GM19395 (cell line): Measurements from ENCODE around the gene CATSPERZ.
"Not testable (repeated sequence)": the region's sequence is repeated elsewhere in the genome, so short reads cannot be mapped to it uniquely, and the experiment has no call there.

Source experiments
- ATAC-seq: cut with Tn5 transposase; IDR thresholded peaks from one replicate; pipeline ENCODE4 v1.9.1; 2021; ENCODE audit warnings: mild to moderate bottlenecking, moderate library complexity; ENCODE audit not compliant: unreplicated experiment

Gene CATSPERZ

DNA sequence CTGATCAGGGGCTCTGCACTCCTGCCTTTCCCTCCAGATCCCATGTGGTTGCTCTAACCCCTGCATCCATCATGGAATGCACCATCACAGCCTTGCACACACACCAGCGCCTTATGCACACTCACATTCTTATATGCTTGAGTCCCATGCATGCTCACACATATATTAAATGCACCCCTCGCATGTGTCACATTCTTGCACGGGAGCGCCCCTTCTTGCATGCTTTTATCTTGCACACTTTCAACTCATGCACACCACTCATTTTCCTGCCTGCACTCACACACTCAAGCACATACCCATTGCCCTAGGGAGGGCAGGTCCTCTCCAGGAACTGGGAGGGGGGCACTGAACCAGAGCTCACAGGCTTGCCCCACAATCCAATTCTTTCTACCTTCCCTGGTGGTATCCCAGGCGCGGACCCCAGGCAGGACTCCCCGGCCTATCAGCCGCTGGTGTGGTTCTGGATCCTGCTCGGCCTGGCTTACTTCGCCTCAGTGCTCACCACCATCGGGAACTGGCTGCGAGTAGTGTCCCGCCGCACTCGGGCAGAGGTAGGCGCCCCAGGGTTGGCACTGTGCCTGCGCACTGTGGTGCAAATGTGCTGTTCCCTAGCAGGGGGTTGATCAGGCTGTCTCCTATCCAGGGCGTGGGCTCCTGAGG, 2.3 kb upstream of the CATSPERZ start:
- ATAC-seq = no peak

DNA sequence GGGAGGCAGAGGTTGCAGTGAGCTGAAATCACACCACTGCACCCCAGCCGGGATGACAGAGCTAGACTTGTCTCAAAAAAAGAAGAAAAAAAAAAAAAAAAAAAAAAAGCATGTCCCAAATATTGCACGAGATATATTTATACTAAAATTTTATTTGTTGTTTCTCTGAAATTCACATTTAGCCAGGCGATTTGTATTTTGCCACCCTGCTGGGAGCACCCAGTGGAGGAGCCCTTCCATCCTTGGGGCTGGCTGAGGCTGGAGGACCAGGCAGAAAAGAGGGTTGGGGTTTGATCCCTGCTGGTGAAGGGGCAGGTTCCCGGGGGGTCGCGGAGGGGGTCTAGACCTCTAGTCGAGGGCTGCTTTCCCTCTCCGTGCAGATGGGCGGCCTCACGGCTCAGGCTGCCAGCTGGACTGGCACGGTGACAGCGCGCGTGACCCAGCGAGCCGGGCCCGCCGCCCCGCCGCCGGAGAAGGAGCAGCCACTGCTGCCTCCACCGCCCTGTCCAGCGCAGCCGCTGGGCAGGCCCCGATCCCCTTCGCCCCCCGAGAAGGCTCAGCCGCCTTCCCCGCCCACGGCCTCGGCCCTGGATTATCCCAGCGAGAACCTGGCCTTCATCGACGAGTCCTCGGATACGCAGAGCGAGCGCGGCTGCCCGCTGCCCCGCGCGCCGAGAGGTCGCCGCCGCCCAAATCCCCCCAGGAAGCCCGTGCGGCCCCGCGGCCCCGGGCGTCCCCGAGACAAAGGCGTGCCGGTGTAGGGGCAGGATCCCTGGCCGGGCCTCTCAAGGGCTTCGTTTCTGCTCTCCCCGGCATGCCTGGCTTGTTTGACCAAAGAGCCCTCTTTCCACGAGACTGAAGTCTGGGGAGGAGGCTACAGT, 952 bp upstream of the CATSPERZ start:
- ATAC-seq = no peak

DNA sequence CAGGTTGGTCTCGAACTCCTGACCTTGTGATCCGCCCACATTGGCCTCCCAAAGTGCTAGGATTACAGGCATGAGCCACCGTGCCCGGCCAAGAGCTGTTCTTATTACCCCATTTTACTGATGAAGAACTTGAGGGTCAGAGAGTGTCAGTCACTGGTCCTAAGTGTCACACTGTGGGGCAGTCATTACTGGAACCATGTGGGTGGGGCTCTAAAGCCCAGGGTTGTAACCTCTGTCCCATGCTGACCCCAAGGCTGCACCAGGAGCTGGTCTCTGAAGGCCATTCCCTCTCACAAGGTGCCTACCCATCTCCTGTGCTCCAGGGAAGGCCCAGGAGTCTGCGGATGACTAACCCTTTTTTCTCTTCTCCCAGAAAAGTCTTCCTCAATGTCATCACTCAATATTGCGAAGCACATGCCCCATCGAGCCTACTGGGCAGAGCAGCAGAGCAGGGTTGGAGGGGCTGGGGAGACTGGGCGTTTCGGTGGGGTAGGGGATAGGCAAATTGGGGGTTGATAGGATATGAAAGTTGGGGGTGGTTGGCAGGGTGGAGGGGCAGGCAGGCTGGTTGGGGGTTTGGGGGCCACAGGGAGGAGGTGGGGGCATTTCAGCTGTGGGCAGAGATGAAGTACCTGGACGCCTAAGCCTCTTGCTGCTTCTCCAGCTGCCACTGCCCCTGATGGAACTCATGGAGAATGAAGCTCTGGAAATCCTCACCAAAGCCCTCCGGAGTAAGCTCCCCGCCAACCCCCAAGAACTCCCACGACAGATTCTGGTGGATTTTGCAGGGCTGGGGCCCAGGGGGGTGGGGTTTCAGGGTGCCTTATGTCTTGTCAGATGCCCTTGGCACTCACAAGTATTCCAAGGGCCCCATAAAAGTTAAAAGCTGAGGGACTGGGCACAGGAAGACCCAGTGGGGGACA, 3.2 kb downstream of the CATSPERZ start:
- ATAC-seq = no peak

DNA sequence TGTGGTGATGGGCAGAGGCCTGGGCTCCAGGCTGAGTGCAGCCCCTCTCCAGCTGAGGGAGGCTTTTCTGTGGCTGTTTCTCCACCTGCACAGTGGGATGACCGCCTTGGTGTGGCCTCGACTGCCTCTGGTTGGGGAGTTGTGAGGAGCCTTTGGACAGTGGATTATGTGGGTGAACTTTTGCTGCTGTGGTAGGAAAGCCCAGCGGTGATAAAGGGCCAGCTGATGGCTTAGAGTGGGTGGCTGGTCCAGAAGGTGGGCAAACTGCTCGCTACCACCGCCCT, 3.8 kb downstream of the CATSPERZ start:
- ATAC-seq = no peak

DNA sequence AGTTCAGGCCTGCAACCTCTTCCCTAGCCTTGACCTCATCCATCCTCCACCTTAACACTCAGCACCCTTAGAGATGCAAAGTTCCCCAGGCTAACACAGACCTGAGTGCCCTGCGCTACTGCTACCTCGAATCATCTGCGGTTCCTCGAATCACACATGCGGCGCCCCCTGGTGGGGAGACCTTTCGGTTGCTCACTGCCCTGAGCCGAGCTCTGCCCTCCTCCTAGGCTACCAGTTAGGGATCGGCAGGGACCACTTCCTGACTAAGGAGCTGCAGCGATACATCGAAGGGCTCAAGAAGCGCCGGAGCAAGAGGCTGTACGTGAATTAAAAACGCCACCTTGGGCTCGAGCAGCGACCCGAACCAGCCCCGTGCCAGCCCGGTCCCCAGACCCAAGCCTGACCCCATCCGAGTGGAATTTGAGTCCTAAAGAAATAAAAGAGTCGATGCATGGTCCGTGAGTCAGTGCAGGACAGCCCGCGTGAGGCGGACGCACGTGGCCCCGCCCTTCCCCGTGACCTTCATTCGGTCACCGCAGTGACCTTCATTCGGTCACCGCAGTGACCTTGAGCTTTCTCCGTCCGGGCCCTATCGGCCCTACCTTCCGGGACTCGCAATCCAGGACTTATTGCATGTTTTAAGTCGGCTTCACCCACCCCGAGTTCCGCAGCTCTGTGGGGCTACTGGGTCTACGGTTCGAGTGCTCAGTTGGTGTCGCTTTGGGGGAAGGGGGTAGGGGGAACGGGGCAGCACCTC, 4.3 kb downstream of the CATSPERZ start:
- peak; percentile 43 for ATAC-seq

DNA sequence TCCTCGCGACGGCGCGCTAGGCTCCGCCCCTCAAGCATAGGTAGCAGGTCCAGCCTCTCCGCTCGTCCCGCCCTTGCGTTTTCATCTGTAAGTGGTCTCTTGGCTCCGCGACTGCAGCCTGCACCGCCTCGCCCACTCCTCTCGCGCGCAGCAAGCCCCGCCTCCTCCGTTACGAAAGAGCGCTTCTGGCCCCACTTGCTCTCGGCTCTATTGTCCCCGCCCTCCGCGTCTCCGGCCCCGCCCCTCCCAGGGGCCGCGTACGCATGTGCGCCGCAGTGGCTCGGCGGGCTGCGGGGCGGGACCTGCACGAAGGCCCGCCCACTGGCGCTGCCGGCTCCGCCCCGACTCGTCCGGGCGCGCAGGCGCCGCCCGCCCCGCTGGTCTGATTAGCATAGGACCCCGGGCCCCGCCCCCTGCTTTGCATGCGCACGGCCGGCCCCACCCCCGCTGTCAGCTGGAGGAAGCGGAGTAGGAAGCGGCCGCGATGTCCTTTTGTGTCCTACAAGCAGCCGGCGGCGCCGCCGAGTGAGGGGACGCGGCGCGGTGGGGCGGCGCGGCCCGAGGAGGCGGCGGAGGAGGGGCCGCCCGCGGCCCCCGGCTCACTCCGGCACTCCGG, 5.0 kb downstream of the CATSPERZ start, which contains the start of gene ESRRA:
TSS of gene ESRRA (plus strand) at position 450 of the 616 bp plus-strand sequence. CDS start 1,656 bp downstream, outside the sequence.
- ATAC-seq = peak; percentile 65

DNA sequence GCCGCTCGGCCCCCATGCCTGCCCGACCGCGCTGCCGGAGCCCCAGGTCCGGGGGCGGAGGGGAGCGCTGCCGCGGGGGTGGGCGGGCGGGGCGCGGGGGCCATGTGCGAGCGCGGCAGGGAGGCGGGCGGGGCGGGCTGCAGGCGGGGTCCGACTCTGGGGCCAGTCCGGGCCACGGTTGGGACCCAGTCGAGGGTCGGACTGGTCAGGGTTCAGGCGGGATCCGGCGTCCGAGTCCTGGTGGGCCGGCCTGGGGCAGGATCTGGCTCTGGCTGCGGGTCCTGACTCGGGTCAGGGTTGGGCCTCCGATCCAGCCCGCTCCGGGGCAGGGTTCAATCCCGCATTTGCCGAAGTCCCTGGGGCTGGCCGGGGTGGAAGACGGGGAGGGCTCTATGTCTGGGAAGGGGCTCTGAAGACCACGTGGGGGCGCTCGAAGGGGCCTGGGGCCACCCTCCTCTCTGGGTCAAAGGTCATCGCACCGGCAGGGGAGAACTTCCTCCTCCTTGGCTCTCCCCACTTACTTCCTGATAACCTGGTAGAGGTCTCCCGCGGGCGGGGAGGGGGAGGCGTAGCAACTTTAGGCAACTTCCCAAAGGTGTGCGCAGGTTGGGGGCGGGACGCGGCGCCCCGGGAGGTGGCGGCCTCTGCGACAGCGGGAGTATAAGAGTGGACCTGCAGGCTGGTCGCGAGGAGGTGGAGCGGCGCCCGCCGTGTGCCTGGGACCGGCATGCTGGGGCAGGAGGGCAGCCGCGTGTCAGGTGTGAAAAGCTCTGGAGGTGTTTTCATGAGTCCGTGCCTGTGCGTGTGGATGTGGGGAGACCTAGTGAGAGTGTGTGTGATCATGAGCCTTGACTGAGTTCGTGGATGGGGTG, 5.8 kb downstream of the CATSPERZ start:
- peak; percentile 29 for ATAC-seq

DNA sequence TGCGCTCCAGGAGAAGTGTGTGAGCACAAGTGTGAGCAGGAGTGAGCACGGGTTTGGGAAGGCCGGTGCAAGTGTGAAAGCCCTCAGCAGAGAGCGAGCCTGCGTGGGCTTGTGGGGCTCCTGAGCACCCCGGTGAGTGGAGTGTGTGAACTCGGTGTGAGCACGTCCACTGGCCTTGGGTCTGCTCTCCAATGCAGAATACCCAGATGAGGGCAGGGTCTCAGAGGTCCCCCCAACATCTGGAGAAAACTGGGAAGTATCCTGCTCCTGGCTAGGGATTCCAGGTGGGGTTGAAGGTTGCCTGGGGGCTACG, 6.4 kb downstream of the CATSPERZ start:
- no peak for ATAC-seq

DNA sequence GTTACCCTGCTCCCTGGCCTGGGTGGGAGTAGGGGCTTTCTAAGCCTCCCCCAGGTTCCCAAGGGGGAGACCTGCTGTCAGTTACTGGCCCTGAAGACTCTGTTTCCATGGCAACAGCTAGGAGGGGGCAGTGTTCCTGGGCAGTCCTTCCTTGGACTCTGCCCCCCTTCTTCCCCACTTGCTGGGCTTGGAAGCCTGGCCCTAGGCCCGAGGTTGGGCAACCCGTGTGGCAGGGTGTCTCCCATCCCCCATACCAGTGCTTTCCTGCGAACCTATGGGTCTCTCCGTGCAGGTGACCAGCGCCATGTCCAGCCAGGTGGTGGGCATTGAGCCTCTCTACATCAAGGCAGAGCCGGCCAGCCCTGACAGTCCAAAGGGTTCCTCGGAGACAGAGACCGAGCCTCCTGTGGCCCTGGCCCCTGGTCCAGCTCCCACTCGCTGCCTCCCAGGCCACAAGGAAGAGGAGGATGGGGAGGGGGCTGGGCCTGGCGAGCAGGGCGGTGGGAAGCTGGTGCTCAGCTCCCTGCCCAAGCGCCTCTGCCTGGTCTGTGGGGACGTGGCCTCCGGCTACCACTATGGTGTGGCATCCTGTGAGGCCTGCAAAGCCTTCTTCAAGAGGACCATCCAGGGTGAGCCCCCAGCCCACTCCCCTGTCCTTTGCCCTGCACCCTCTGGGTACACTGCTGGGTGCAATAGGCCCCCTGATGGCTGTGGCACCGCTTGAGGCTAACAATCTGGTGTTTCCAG, 6.9 kb downstream of the CATSPERZ start:
- no peak for ATAC-seq

DNA sequence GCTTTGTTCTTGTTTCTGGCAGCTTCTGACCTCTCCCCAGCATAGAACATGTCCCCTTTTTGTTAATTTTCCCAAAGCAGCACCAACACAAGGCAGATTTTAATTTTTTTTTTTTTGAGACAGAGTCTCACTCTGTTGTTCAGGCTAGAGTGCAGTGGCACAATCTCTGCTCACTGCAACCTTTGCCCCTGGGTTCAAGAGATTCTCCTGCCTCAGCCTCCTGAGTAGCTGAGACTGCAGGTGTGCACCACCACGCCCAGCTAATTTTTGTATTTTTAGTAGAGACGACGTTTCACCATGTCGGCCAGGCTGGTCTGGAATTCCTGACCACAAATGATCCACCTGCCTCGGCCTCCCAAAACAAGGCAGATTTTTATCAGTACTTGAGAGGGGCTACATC, 7.6 kb downstream of the CATSPERZ start:
- ATAC-seq = not testable (repeated sequence)

DNA sequence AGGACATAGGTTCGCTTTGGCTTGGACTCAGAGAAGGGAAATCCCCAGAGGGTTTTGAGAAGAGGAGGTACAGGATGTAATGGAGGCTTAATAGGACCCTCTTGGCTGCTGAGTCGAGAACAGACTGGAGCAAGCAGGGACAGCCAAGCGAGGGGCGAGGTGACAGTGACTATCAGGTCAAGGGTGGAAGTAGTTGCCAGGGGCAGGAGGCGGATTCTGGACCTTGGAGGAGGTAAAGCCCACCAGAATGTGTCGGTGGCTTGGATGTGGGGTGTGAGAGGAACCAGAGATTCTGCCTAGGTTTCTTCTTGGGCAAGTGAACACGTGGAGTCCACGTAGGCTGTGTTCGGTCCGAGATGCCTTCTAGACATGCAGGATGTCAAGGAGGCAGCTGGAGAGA, 12.8 kb downstream of the CATSPERZ start:
- ATAC-seq = no peak

DNA sequence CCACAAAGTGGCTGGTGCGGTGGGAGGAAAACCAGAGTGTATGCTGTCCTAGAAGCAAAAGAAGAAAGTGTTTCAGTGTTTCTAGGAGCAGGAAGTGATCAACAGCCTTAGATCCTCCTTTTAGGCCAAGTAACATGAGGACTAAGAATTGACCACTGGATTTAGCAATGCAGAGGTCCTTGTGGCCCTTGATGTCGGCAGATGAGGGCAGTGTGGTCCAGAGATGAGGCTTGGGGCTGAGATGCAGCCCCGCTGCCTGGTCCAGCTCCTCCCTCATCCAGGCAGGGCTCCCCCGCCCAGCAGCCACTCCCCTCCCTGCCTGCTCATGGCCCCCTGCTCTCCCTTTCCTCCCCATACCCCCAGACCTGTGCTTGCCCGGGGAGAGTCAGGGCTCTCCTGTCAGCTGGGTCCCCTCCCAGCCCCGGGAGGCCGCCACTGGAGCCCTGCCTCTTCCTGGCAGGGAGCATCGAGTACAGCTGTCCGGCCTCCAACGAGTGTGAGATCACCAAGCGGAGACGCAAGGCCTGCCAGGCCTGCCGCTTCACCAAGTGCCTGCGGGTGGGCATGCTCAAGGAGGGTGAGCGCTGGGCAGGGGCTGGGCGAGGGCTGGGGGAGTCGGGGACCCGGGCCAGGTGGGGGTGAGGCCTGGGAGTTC, 13.5 kb downstream of the CATSPERZ start:
- no peak for ATAC-seq

DNA sequence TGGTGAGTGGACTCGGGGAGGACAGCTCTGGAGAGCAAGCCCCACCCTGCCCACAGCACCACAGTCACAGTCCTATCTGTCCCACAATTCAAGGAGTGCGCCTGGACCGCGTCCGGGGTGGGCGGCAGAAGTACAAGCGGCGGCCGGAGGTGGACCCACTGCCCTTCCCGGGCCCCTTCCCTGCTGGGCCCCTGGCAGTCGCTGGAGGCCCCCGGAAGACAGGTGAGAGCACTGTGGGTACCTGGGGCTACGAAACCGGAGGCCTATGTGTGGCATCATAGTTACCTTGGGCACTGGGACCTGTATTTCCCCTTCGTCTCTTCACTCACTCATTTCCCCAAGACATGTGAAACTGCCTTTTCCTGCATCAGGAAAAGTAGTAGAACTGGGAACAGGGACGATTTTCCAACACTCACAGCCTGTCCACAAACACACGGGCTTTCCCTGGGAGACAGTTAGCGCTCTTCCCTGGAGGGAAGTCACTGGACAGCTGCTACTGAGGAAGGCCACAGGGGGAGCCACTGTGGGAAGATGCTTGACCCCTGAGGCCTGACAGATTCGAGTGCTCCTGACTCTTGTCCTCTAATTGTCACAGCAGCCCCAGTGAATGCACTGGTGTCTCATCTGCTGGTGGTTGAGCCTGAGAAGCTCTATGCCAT, 14.1 kb downstream of the CATSPERZ start:
- no peak for ATAC-seq

DNA sequence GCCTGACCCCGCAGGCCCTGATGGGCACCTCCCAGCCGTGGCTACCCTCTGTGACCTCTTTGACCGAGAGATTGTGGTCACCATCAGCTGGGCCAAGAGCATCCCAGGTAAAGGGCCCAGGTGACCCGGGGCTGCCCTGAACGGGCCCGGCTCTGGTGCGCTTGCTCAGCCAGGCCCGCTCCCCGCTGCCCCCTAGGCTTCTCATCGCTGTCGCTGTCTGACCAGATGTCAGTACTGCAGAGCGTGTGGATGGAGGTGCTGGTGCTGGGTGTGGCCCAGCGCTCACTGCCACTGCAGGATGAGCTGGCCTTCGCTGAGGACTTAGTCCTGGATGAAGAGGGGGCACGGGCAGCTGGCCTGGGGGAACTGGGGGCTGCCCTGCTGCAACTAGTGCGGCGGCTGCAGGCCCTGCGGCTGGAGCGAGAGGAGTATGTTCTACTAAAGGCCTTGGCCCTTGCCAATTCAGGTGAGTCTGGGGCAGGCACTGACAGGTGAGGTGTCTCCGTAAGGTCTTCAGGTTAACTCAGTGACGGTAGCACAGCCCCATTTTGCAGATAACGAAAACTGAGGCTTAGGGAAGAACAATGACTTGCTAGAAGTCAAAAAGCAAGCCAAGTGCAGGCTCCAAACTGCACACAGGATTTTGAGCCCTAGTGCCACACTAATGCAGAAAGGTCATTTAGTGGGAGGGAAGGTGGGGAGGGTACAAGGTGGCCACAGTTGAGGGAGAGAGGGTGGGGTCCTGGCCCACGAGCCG, 14.8 kb downstream of the CATSPERZ start:
- no peak for ATAC-seq

DNA sequence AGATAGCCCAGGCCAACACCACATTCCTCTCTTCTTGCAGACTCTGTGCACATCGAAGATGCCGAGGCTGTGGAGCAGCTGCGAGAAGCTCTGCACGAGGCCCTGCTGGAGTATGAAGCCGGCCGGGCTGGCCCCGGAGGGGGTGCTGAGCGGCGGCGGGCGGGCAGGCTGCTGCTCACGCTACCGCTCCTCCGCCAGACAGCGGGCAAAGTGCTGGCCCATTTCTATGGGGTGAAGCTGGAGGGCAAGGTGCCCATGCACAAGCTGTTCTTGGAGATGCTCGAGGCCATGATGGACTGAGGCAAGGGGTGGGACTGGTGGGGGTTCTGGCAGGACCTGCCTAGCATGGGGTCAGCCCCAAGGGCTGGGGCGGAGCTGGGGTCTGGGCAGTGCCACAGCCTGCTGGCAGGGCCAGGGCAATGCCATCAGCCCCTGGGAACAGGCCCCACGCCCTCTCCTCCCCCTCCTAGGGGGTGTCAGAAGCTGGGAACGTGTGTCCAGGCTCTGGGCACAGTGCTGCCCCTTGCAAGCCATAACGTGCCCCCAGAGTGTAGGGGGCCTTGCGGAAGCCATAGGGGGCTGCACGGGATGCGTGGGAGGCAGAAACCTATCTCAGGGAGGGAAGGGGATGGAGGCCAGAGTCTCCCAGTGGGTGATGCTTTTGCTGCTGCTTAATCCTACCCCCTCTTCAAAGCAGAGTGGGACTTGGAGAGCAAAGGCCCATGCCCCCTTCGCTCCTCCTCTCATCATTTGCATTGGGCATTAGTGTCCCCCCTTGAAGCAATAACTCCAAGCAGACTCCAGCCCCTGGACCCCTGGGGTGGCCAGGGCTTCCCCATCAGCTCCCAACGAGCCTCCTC, 15.7 kb downstream of the CATSPERZ start:
- not testable (repeated sequence) for ATAC-seq
